ENCODE data around the gene PRDM2.

The PRDM2 gene

DNA sequence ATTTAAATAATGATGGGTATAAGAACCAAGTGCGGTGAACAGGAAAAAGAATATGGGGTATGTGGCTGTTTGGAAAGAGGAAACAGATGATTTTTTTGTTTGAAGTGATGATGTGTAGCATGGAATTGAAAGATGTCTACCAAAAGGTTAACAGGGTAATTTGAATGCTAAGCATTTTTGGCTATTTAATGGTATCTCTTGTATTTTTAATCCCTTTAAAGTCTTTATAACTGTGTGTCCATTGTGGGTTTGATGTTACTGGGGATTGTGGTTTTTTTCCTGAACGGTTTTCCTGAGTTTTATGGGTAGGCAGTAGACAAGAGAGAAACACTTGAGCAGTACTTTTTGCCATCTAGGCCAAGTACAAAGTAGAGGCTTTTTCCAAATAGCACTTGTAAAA, 63.2 kb downstream of the PRDM2 start:
- no peak for DNase-seq (ENCODE audit: low read depth)
- TF ChIP-seq, protein P1, sequence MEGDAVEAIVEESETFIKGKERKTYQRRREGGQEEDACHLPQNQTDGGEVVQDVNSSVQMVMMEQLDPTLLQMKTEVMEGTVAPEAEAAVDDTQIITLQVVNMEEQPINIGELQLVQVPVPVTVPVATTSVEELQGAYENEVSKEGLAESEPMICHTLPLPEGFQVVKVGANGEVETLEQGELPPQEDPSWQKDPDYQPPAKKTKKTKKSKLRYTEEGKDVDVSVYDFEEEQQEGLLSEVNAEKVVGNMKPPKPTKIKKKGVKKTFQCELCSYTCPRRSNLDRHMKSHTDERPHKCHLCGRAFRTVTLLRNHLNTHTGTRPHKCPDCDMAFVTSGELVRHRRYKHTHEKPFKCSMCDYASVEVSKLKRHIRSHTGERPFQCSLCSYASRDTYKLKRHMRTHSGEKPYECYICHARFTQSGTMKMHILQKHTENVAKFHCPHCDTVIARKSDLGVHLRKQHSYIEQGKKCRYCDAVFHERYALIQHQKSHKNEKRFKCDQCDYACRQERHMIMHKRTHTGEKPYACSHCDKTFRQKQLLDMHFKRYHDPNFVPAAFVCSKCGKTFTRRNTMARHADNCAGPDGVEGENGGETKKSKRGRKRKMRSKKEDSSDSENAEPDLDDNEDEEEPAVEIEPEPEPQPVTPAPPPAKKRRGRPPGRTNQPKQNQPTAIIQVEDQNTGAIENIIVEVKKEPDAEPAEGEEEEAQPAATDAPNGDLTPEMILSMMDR (conservative IDR thresholded peaks at IDR 0.05; ENCODE audit: low read depth, low read length) = no peak
- no peak overlapping the region for H3K4me3 ChIP-seq (ENCODE audit: low read length)

DNA sequence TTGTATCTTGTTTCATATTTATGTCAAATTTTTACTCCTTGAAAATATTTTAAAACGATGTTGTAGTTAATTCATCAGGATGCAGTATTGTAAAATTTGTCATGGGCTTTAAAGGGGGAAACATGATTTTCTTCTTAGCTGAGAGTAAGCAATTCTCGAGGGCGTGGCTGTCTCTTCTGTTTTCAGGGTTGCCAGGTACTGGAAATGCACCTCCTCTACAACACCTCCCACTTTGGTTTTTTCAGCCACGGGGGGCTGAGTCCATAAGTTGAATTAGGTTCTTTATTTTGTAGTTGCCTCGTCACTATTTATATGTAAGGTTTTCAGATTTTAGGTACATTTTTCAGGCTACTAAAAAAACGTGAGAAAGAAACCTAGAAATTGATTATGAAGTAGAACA, 64.0 kb downstream of the PRDM2 start:
- TF ChIP-seq, protein P1 (conservative IDR thresholded peaks at IDR 0.05; ENCODE audit: low read depth, low read length) = no peak
- no peak overlapping the region for H3K4me3 ChIP-seq (ENCODE audit: low read length)
- DNase-seq (ENCODE audit: low read depth) = no peak

DNA sequence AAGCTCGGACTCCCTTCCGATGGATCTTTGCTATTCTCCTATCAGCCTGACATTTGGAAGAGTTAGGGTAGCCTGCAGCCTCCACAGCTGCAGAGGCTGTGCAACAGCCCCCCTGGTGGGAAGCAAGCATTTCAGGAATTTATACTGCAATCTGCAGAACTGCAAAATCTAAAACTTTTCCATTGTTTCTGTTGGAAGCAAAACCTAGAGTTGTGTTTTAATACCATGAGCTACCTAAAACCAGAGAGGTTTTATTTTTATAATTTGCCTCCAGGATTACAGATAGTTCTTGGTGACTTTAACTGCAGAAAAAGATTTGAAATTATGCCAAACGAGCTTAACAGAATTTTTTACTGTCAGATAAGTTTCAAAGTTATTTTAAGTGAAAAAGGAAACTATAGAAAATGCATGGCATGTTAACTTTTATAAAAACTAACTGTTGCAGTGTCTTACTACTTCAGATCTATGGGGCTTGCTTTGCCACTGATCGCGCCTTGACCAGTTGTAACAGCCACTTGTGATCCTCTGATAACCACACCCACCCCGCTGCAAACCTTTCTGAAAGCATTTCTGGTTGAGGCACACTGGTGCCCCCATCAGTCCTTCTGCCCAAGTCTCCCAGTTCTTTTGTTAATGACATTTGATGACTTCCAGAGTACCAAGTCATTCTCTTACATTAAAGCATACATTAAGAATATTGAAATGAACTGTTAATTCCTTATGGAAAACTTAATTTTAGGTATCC, 64.8 kb downstream of the PRDM2 start:
- peak; percentile 10 for DNase-seq (ENCODE audit: low read depth)
- no peak overlapping the region for H3K4me3 ChIP-seq (ENCODE audit: low read length)
- TF ChIP-seq, protein P1 (conservative IDR thresholded peaks at IDR 0.05; ENCODE audit: low read depth, low read length) = peak; percentile 15

DNA sequence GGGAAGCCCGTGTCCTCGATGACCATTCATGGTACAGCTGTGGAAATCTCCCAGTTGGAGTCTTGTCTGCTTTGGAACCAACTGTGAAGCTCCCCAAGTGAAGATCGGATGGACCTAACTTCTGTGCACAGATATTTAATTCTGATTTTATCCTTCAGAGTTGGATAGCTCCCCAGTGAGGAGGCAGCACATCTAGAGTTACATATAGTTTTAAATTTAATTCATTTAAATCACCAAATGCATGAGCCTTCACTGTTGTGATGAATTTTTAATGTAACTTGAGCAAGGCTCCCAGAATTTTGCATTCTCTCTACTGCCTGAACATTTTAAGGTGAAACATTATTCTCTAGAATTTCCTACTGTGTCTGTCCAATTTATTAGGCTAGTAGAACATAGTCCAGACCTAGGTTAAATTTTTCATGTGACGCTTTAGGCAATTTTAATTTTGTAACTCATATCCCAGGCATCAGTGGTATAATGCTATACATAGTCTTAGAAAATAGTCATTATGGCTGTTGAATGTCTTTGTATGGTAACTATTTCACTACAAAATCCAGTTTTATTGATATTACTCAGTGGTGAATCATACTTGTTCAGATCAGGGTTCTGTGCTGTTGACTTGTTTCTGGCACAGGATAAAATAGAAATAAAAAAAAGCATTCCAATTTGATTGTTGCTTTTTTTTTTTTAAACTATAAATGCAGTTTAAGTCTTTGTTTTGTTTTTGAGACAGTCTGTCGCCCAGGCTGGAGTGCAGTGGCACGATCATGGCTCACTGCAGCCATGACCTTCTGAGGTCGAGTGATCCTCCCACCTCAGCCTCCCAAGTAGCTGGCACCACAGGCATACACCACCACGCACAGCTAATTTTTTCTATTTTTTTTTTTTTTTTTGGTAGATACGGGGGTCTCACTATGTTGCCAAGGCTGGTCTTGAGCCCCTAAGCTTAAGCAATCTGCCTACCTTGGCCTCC, 66.9 kb downstream of the PRDM2 start:
- no peak overlapping the region for H3K4me3 ChIP-seq (ENCODE audit: low read length)
- TF ChIP-seq, protein P1 (conservative IDR thresholded peaks at IDR 0.05; ENCODE audit: low read depth, low read length) = no peak
- no peak for DNase-seq (ENCODE audit: low read depth)

DNA sequence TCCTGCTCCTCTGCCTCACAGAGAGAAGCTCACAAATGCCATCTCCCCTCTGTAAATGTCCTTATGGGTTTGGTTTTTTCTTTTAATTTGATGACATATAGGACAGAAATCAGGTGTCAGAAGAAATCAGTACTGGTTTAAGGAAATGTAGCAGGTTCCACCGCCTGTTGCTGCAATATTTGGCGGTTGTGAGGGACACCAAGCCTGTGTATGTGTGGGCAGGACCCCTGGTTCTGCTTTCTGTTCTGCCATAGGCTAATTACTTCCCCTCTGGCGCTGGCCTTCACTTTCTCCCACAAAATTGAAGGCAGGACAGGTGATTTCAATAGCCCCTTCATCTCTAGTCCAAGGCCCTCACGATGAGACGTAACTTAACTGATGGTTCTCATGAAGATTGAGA, 69.2 kb downstream of the PRDM2 start:
- TF ChIP-seq, protein P1 (conservative IDR thresholded peaks at IDR 0.05; ENCODE audit: low read depth, low read length) = no peak
- H3K4me3 ChIP-seq (ENCODE audit: low read length) = no peak overlapping the region
- no peak for DNase-seq (ENCODE audit: low read depth)

- DNase-seq (ENCODE audit: low read depth) = no peak
- TF ChIP-seq, protein P1 (conservative IDR thresholded peaks at IDR 0.05; ENCODE audit: low read depth, low read length) = no peak
- H3K4me3 ChIP-seq (ENCODE audit: low read length) = no peak overlapping the region
Observed at GRCh38 chr1:13769830-13770229, 69.8 kb downstream of the PRDM2 start.

Data from retinal pigment epithelial cell (primary cell).